ENCODE data around the gene OSBPL3. TPM values are rescaled to one million over a fixed set of nuclear protein-coding genes. Genes with fewer than 3 reads are reported as not detected.

The OSBPL3 gene
- total RNA-seq, 1 experiment from 2014 or later, result 9.2 TPM

GRCh38 chr7:25009257-25009656, 29.3 kb upstream of the OSBPL3 start:
- ChIA-PET POLR2A (no interaction called here), CTCF (no interaction called here)
- H3K36me3 ChIP-seq (ENCODE audit: control insufficient read depth, insufficient read depth, low read length), result no peaks in the 10 kb centered on the region
- in situ Hi-C loops (cut with HindIII; ENCODE audit: low pct_unique_long_range_greater_than_20kb, low sequenced_read_pairs), result no loop called here
- H3K27me3 ChIP-seq (ENCODE audit: control insufficient read depth, insufficient read depth, low read length), result no peaks in the 10 kb centered on the region
- H3K4me3 ChIP-seq (ENCODE audit: low read depth in 2 of 2, low read length in 2 of 2), result no peak overlapping the region
- peaks cover 2% of the 10 kb centered on the region; the same call in 1 of the 2 replicates for H3K9me3 ChIP-seq (ENCODE audit: control insufficient read depth, insufficient read depth, low read depth, low read length)
- intact Hi-C loops (cut with micrococcal nuclease; ENCODE audit: unreplicated experiment), result no loop called here
- BruUV-seq (replicated peaks), result no TSS peak
- H3K4me1 ChIP-seq (ENCODE audit: control insufficient read depth, insufficient read depth, low read length), result no peaks in the 10 kb centered on the region
- DNase-seq (ENCODE audit: low read depth, low spot score) (no peak), ATAC-seq (no peak)
- TF ChIP-seq CTCF (IDR thresholded peaks at IDR 0.05), result no peak
- no peak for TF ChIP-seq TCF7L2 (IDR thresholded peaks at IDR 0.05; ENCODE audit: low read depth, low read length)
- no peak for TF ChIP-seq REST (IDR thresholded peaks at IDR 0.05; ENCODE audit: insufficient read depth in 1 of 2, low read depth in 2 of 2, low read length in 1 of 2)
- no peak for TF ChIP-seq POLR2AphosphoS5 (IDR thresholded peaks at IDR 0.05; ENCODE audit: low read depth, low read length)
- no peak for TF ChIP-seq SIN3A (IDR thresholded peaks at IDR 0.05; ENCODE audit: borderline replicate concordance, insufficient read depth, low read depth, low read length)
- H3K27ac ChIP-seq (ENCODE audit: low read length), result no peak overlapping the region

GRCh38 chr7:25007668-25008067, 27.7 kb upstream of the OSBPL3 start:
- Histone ChIP-seq H3K4me1 (ENCODE audit: control insufficient read depth, insufficient read depth, low read length) (no peaks in the 10 kb centered on the region), H3K36me3 (ENCODE audit: control insufficient read depth, insufficient read depth, low read length) (no peaks in the 10 kb centered on the region), H3K27ac (ENCODE audit: low read length) (no peak overlapping the region), H3K4me3 (ENCODE audit: low read depth in 2 of 2, low read length in 2 of 2) (no peak overlapping the region), H3K27me3 (ENCODE audit: control insufficient read depth, insufficient read depth, low read length) (no peaks in the 10 kb centered on the region), H3K9me3 (ENCODE audit: control insufficient read depth, insufficient read depth, low read depth, low read length) (peaks cover 2% of the 10 kb centered on the region; the same call in 1 of the 2 replicates)
- TF ChIP-seq TCF7L2 (IDR thresholded peaks at IDR 0.05; ENCODE audit: low read depth, low read length) (no peak), CTCF (IDR thresholded peaks at IDR 0.05) (no peak; the same call in 1 of the 2 replicates), POLR2AphosphoS5 (IDR thresholded peaks at IDR 0.05; ENCODE audit: low read depth, low read length) (no peak), SIN3A (IDR thresholded peaks at IDR 0.05; ENCODE audit: borderline replicate concordance, insufficient read depth, low read depth, low read length) (no peak), REST (IDR thresholded peaks at IDR 0.05; ENCODE audit: insufficient read depth in 1 of 2, low read depth in 2 of 2, low read length in 1 of 2) (no peak)
- in situ Hi-C loops (cut with HindIII; ENCODE audit: low pct_unique_long_range_greater_than_20kb, low sequenced_read_pairs), result no loop called here
- CTCF ChIA-PET, result no interaction called here
- intact Hi-C loops (cut with micrococcal nuclease; ENCODE audit: unreplicated experiment), result no loop called here
- POLR2A ChIA-PET, result no interaction called here
- no TSS peak for BruUV-seq (replicated peaks)
- ATAC-seq (no peak), DNase-seq (ENCODE audit: low read depth, low spot score) (no peak)

Data from Panc1 (cell line).